Stimulated activated CD4-positive, alpha-beta T cell treated with anti-CD3 and anti-CD28 coated beads, Interleukin-4, amount 100 ng/mL, for 24 hours (primary cell): ENCODE data around the gene NUTM2E.
A peak's percentile ranks its signal among the peaks of the same experiment; 100 is the strongest.
"Not testable (repeated sequence)": the region's sequence is repeated elsewhere in the genome, so short reads cannot be mapped to it uniquely, and the experiment has no call there.

Source experiments
- DNase-seq: peaks from one replicate; pipeline ENCODE4 v3.0.0-alpha.2; 2020

Gene NUTM2E

GRCh38 chr10:79826496-79827215 is at the start of gene NUTM2E:
Gene NUTM2E, plus strand, starts transcription at chr10:79826739. Its CDS starts 15,002 bp downstream, at chr10:79841741.
- DNase-seq, result peak; percentile 71

GRCh38 chr10:79777997-79778396 is 48.5 kb upstream of the NUTM2E start:
- DNase-seq, result not testable (repeated sequence)

GRCh38 chr10:79779310-79779938 is 47.1 kb upstream of the NUTM2E start:
- DNase-seq, result peak; percentile 67

- not testable (repeated sequence) for DNase-seq
These were observed 46.5 kb upstream of the NUTM2E start for GRCh38 chr10:79779992-79780391.

- not testable (repeated sequence) for DNase-seq
These were observed 45.0 kb upstream of the NUTM2E start for GRCh38 chr10:79781584-79781983.

GRCh38 chr10:79787455-79787952 is 39.0 kb upstream of the NUTM2E start:
- DNase-seq, result not testable (repeated sequence)

GRCh38 chr10:79789351-79789750 is 37.2 kb upstream of the NUTM2E start:
- DNase-seq, result not testable (repeated sequence)

- not testable (repeated sequence) for DNase-seq
These were observed 34.5 kb upstream of the NUTM2E start for GRCh38 chr10:79791906-79792517.

- not testable (repeated sequence) for DNase-seq
These were observed 27.2 kb upstream of the NUTM2E start for GRCh38 chr10:79799337-79799736.

- not testable (repeated sequence) for DNase-seq
These were observed 20.7 kb upstream of the NUTM2E start for GRCh38 chr10:79805857-79806256.

- not testable (repeated sequence) for DNase-seq
These were observed 14.6 kb upstream of the NUTM2E start for GRCh38 chr10:79811895-79812294.

- not testable (repeated sequence) for DNase-seq
These were observed 10.2 kb upstream of the NUTM2E start for GRCh38 chr10:79816290-79816689.

- not testable (repeated sequence) for DNase-seq
These were observed 3.2 kb upstream of the NUTM2E start for GRCh38 chr10:79823387-79823786.

GRCh38 chr10:79825587-79826011 is 940 bp upstream of the NUTM2E start:
- DNase-seq, result peak; percentile 26

- not testable (repeated sequence) for DNase-seq
These were observed 426 bp upstream of the NUTM2E start for GRCh38 chr10:79826131-79826495.

- not testable (repeated sequence) for DNase-seq
These were observed 7.3 kb downstream of the NUTM2E start for GRCh38 chr10:79833833-79834232.

- not testable (repeated sequence) for DNase-seq
These were observed 9.4 kb downstream of the NUTM2E start for GRCh38 chr10:79835891-79836290.

GRCh38 chr10:79836891-79837290 is 10.4 kb downstream of the NUTM2E start:
- not testable (repeated sequence) for DNase-seq

GRCh38 chr10:79838441-79838840 is 11.9 kb downstream of the NUTM2E start:
- DNase-seq, result not testable (repeated sequence)

- DNase-seq, result not testable (repeated sequence)
These were observed 26.8 kb downstream of the NUTM2E start for GRCh38 chr10:79853191-79853854.

- not testable (repeated sequence) for DNase-seq
These were observed 35.7 kb downstream of the NUTM2E start for GRCh38 chr10:79862269-79862668.

- not testable (repeated sequence) for DNase-seq
These were observed 36.3 kb downstream of the NUTM2E start for GRCh38 chr10:79862803-79863202.
